Stomach (tissue), 4 donors: Measurements from ENCODE around the gene POLD2.

ENCODE experiments used
- POLR2A ChIP-seq, 4 donors: fragments of 450-650 bp; IDR thresholded peaks; one replicate each; pipeline ENCODE4 v1.6.1; 2016; ENCODE audit warnings: antibody characterized with exemption in 4 of 4, control low read depth in 2 of 4, mild to moderate bottlenecking in 1 of 4, moderate library complexity in 1 of 4
- POLR2AphosphoS5 ChIP-seq, 3 donors: sonication (generic); formaldehyde crosslinking; IDR thresholded peaks; one replicate each; pipeline ENCODE4 v1.6.1; 2016; ENCODE audit warnings: antibody characterized with exemption in 3 of 3
- TF ChIP-seq, protein P1 (sequence below), 7 experiments: fragments of 450-650 bp in 4 of 7; fragments of 200-600 bp in 3 of 7; sonication (generic) in 3 of 7; IDR thresholded peaks; one replicate each; pipeline ENCODE4 v1.5.1; 2016 to 2019; ENCODE audit warnings: antibody characterized with exemption in 7 of 7, control low read depth in 2 of 7, mild to moderate bottlenecking in 1 of 7

DNA sequence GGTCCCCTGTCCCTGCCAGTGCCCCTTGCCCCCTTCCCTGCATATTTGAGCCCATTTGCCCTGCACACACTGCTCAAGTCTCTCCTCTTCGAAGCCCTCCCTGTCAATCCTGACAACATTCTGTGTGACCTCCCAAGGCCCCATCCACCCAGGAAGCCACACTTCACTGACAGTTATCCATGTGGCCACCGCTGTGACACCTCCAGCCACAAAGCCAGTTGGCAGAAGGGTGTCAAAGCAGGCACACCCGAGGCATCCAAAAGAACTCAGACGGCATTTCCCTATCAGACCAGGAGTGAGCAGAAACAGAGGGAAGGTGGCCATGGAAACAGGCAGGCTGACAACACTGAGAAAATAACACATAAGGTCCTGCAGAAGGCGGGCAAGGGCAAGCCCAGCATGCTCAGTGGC lies 45.7 kb downstream of the POLD2 start:
- TF ChIP-seq POLR2AphosphoS5 (IDR thresholded peaks at IDR 0.05): no peak
- TF ChIP-seq, protein P1, sequence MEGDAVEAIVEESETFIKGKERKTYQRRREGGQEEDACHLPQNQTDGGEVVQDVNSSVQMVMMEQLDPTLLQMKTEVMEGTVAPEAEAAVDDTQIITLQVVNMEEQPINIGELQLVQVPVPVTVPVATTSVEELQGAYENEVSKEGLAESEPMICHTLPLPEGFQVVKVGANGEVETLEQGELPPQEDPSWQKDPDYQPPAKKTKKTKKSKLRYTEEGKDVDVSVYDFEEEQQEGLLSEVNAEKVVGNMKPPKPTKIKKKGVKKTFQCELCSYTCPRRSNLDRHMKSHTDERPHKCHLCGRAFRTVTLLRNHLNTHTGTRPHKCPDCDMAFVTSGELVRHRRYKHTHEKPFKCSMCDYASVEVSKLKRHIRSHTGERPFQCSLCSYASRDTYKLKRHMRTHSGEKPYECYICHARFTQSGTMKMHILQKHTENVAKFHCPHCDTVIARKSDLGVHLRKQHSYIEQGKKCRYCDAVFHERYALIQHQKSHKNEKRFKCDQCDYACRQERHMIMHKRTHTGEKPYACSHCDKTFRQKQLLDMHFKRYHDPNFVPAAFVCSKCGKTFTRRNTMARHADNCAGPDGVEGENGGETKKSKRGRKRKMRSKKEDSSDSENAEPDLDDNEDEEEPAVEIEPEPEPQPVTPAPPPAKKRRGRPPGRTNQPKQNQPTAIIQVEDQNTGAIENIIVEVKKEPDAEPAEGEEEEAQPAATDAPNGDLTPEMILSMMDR (IDR thresholded peaks at IDR 0.05): no peak
- TF ChIP-seq POLR2A (IDR thresholded peaks at IDR 0.05): no peak
